Measurements from ENCODE around the gene DNM3. TPM values are rescaled to one million over a fixed set of nuclear protein-coding genes. Genes with fewer than 3 reads are reported as not detected.

DNM3 gene
- total and polyA plus RNA-seq, 2 experiments from 2014 or later = 5.2 to 12.2 TPM

GRCh38 chr1:172146141-172146850 is 305.0 kb downstream of the DNM3 start:
- Histone ChIP-seq H3K4me1 (ENCODE audit: insufficient read depth) (peaks cover 32% of the 10 kb centered on the region), H3K36me3 (ENCODE audit: insufficient read depth) (no peaks in the 10 kb centered on the region), H4K20me1 (replicated peaks; ENCODE audit: insufficient read depth) (no peaks in the 10 kb centered on the region), H3K4me3 (no peak overlapping the region), H2AFZ (no peak overlapping the region), H3K4me2 (no peak overlapping the region), H3F3A (replicated peaks; ENCODE audit: low read depth) (no peaks in the 10 kb centered on the region), H3K27ac (ENCODE audit: low read depth) (no peak overlapping the region), H3K27me3 (ENCODE audit: insufficient read depth) (no peaks in the 10 kb centered on the region), H3K79me2 (replicated peaks; ENCODE audit: insufficient read depth) (no peaks in the 10 kb centered on the region), H3K9me2 (ENCODE audit: insufficient read depth) (no peaks in the 10 kb centered on the region)
- no peaks in the 10 kb centered on the region for H3K27me3 Mint-ChIP-seq (ENCODE audit: insufficient read depth, low read depth, poor library complexity)
- no peak overlapping the region for H3K4me3 Mint-ChIP-seq
- DNase-seq (ENCODE audit: low spot score) = no peak
- TF ChIP-seq NANOG (IDR thresholded peaks at IDR 0.05; ENCODE audit: borderline replicate concordance) = no peak
- no peak for TF ChIP-seq ZNF114 (CRISPR knock-in tag; IDR thresholded peaks at IDR 0.05)
- no peaks in the 10 kb centered on the region for H3K36me3 Mint-ChIP-seq (ENCODE audit: low read depth)
- H3K9me3 Mint-ChIP-seq = no peaks in the 10 kb centered on the region
- no peak for ATAC-seq
- no peak overlapping the region for H3K27ac Mint-ChIP-seq
- H3K4me1 Mint-ChIP-seq = peaks cover 43% of the 10 kb centered on the region

GRCh38 chr1:172147541-172147940 is 306.2 kb downstream of the DNM3 start:
- Mint-ChIP-seq H3K27me3 (ENCODE audit: insufficient read depth, low read depth, poor library complexity) (no peaks in the 10 kb centered on the region), H3K9me3 (no peaks in the 10 kb centered on the region), H3K36me3 (ENCODE audit: low read depth) (no peaks in the 10 kb centered on the region), H3K4me3 (no peak overlapping the region), H3K4me1 (peaks cover 38% of the 10 kb centered on the region), H3K27ac (no peak overlapping the region)
- no peaks in the 10 kb centered on the region for H3K27me3 ChIP-seq (ENCODE audit: insufficient read depth)
- DNase-seq (ENCODE audit: low spot score) (no peak), ATAC-seq (no peak)
- no peaks in the 10 kb centered on the region for H3K36me3 ChIP-seq (ENCODE audit: insufficient read depth)
- no peaks in the 10 kb centered on the region for H3F3A ChIP-seq (replicated peaks; ENCODE audit: low read depth)
- H3K9me2 ChIP-seq (ENCODE audit: insufficient read depth) = no peaks in the 10 kb centered on the region
- H4K20me1 ChIP-seq (replicated peaks; ENCODE audit: insufficient read depth) = no peaks in the 10 kb centered on the region
- H3K4me1 ChIP-seq (ENCODE audit: insufficient read depth) = peaks cover 24% of the 10 kb centered on the region
- no peak overlapping the region for H3K4me3 ChIP-seq
- no peaks in the 10 kb centered on the region for H3K79me2 ChIP-seq (replicated peaks; ENCODE audit: insufficient read depth)
- no peak overlapping the region for H2AFZ ChIP-seq
- no peak overlapping the region for H3K27ac ChIP-seq (ENCODE audit: low read depth)
- no peak overlapping the region for H3K4me2 ChIP-seq
- no peak for TF ChIP-seq EZH2 (IDR thresholded peaks at IDR 0.05; ENCODE audit: low read depth, unreplicated experiment)
- TF ChIP-seq JUNB (IDR thresholded peaks at IDR 0.05; ENCODE audit: unreplicated experiment) = no peak
- TF ChIP-seq CREB1 (CRISPR knock-in tag; IDR thresholded peaks at IDR 0.05; ENCODE audit: low read depth) = no peak
- no peak for TF ChIP-seq EZH2phosphoT487 (IDR thresholded peaks at IDR 0.05; ENCODE audit: unreplicated experiment)
- TF ChIP-seq NANOG (IDR thresholded peaks at IDR 0.05; ENCODE audit: borderline replicate concordance) = no peak
- TF ChIP-seq STAT1 (IDR thresholded peaks at IDR 0.05; ENCODE audit: unreplicated experiment) = no peak
- no peak for TF ChIP-seq REST (IDR thresholded peaks at IDR 0.05; ENCODE audit: unreplicated experiment)
- no peak for TF ChIP-seq ETS1 (IDR thresholded peaks at IDR 0.05)
- no peak for TF ChIP-seq ZNF331 (CRISPR knock-in tag; IDR thresholded peaks at IDR 0.05; ENCODE audit: low read depth)
- no peak for TF ChIP-seq ZNF114 (CRISPR knock-in tag; IDR thresholded peaks at IDR 0.05)
- no peak for TF ChIP-seq POLR2AphosphoS5 (IDR thresholded peaks at IDR 0.05; ENCODE audit: low read depth)
- no peak for TF ChIP-seq CTCF (conservative IDR thresholded peaks at IDR 0.05; ENCODE audit: low read depth in 2 of 2)
